Stimulated activated CD8-positive, alpha-beta memory T cell treated with anti-CD3 and anti-CD28 coated beads, Interleukin-4, amount 100 ng/mL, for 1 hour (primary cell): ENCODE measurements around the gene NR6A1.

Experiments used
- DNase-seq, 2 donors: peaks; one replicate each; pipeline ENCODE4 v3.0.0-alpha.2; 2020; ENCODE audit warnings: low read depth in 2 of 2, low spot score in 1 of 2

The NR6A1 gene

GRCh38 chr9:124797343-124798103, 26.4 kb upstream of the NR6A1 start:
- DNase-seq, result no peak

GRCh38 chr9:124795881-124796431, 24.8 kb upstream of the NR6A1 start:
- DNase-seq, result no peak

- DNase-seq, result no peak
Observed at GRCh38 chr9:124794902-124795491, 23.9 kb upstream of the NR6A1 start.

- no peak for DNase-seq
Observed at GRCh38 chr9:124793015-124793541, 22.0 kb upstream of the NR6A1 start.

GRCh38 chr9:124792257-124793014, 21.3 kb upstream of the NR6A1 start:
- no peak for DNase-seq

- DNase-seq, result no peak
Observed at GRCh38 chr9:124790801-124791505, 19.8 kb upstream of the NR6A1 start.

- no peak for DNase-seq
Observed at GRCh38 chr9:124790301-124790700, 19.2 kb upstream of the NR6A1 start.

- no peak for DNase-seq
Observed at GRCh38 chr9:124789531-124789930, 18.4 kb upstream of the NR6A1 start.

- no peak for DNase-seq
Observed at GRCh38 chr9:124788542-124789217, 17.6 kb upstream of the NR6A1 start.

GRCh38 chr9:124786881-124787573, 15.9 kb upstream of the NR6A1 start:
- DNase-seq, result no peak

GRCh38 chr9:124784509-124784908, 13.4 kb upstream of the NR6A1 start:
- no peak for DNase-seq

- no peak for DNase-seq
Observed at GRCh38 chr9:124783830-124784229, 12.7 kb upstream of the NR6A1 start.

- DNase-seq, result no peak
Observed at GRCh38 chr9:124782661-124783574, 11.8 kb upstream of the NR6A1 start.

GRCh38 chr9:124781967-124782660, 11.0 kb upstream of the NR6A1 start:
- no peak for DNase-seq

- no peak for DNase-seq
Observed at GRCh38 chr9:124780757-124781151, 9.6 kb upstream of the NR6A1 start.

GRCh38 chr9:124780060-124780756, 9.1 kb upstream of the NR6A1 start:
- no peak for DNase-seq

- DNase-seq, result no peak
Observed at GRCh38 chr9:124779368-124780059, 8.4 kb upstream of the NR6A1 start.
